CD4-positive, alpha-beta T cell (primary cell): ENCODE measurements around the gene NMRAL1. TPM values are rescaled to one million over a fixed set of nuclear protein-coding genes. Genes with fewer than 3 reads are reported as not detected.
A peak's percentile ranks its signal among the peaks of the same experiment; 100 is the strongest.

Experiments
- ATAC-seq: fragments of 200-7000 bp; cut with Tn5 transposase; one replicate; pipeline ENCODE4 v1.10.0; 2022; ENCODE audit warnings: mild to moderate bottlenecking; ENCODE audit not compliant: poor library complexity
- CTCF ChIA-PET: fragments of 350-600 bp; sonication (Branson Sonifier 250); formaldehyde crosslinking; loops from one replicate; lab custom pipeline; 2021; ENCODE audit warnings: antibody characterized with exemption, inconsistent platforms; lab: Charles Lee
- POLR2A ChIA-PET: fragments of 350-600 bp; sonication (Branson Sonifier 250); formaldehyde crosslinking; loops from one replicate; lab custom pipeline; 2021; ENCODE audit warnings: antibody characterized with exemption, inconsistent platforms; lab: Charles Lee
- DNase-seq, 14 experiments: peaks; one replicate each; pipeline ENCODE4 v3.0.0-alpha.2; 2013 to 2020; ENCODE audit warnings: mixed read lengths in 2 of 14
- H3K27ac ChIP-seq, 2 donors: one replicate each; pipeline versions ENCODE4 v1.5.1 to v1.7.0; 2013; ENCODE audit warnings: low read length in 2 of 2, low read depth in 1 of 2, mild to moderate bottlenecking in 1 of 2
- H3K27me3 ChIP-seq, 2 experiments: 1 replicate in 1 of 2; 2 replicates in 1 of 2; pipeline versions ENCODE4 v1.6.1 to v1.7.0; 2013; ENCODE audit warnings: low read length in 2 of 2, control low read depth in 1 of 2, mild to moderate bottlenecking in 1 of 2, moderate library complexity in 1 of 2; ENCODE audit not compliant: insufficient read depth in 2 of 2, control insufficient read depth in 1 of 2
- H3K36me3 ChIP-seq: one replicate; pipeline ENCODE4 v1.6.1; 2013; ENCODE audit warnings: low read length, control low read depth; ENCODE audit not compliant: insufficient read depth
- H3K4me1 ChIP-seq: one replicate; pipeline ENCODE4 v1.6.1; 2013; ENCODE audit warnings: low read length, control low read depth; ENCODE audit not compliant: insufficient read depth
- H3K4me3 ChIP-seq: one replicate; pipeline ENCODE4 v1.5.1; 2013; ENCODE audit warnings: mild to moderate bottlenecking, low read length, moderate library complexity
- H3K9me3 ChIP-seq, 2 experiments: 1 replicate in 1 of 2; 2 replicates in 1 of 2; pipeline versions ENCODE4 v1.6.1 to v1.7.0; 2013; ENCODE audit warnings: low read length in 2 of 2, mild to moderate bottlenecking in 2 of 2, control low read depth in 1 of 2, moderate library complexity in 1 of 2; ENCODE audit not compliant: control insufficient read depth in 1 of 2, insufficient read depth in 1 of 2
- H3K27ac Mint-ChIP-seq: one replicate; pipeline ENCODE4 v1.8.0; 2020; ENCODE audit warnings: mixed read lengths
- H3K27me3 Mint-ChIP-seq: one replicate; pipeline ENCODE4 v1.8.0; 2021; ENCODE audit warnings: mixed read lengths
- H3K36me3 Mint-ChIP-seq: one replicate; pipeline ENCODE4 v1.8.0; 2021; ENCODE audit warnings: low read depth, mixed read lengths
- H3K4me1 Mint-ChIP-seq: one replicate; pipeline ENCODE4 v1.8.0; 2021; ENCODE audit warnings: low read depth, mixed read lengths
- H3K4me3 Mint-ChIP-seq: one replicate; pipeline ENCODE4 v1.8.0; 2020; ENCODE audit warnings: mild to moderate bottlenecking, mixed read lengths
- H3K9me3 Mint-ChIP-seq: one replicate; pipeline ENCODE4 v1.8.0; 2020; ENCODE audit warnings: mixed read lengths
- CTCF ChIP-seq: fragments of 200-600 bp; IDR thresholded peaks from one replicate; pipeline ENCODE4 v1.8.0; 2022; ENCODE audit warnings: antibody characterized with exemption, mild to moderate bottlenecking
- intact Hi-C, 2 experiments: fragments of 100-400 bp; cut with DNase I in 1 of 2; cut with micrococcal nuclease in 1 of 2; formaldehyde crosslinking; loops; one replicate each; pipeline versions ENCODE4 v1.15.1 to v1.9.0; 2023 to 2025; cut with DNase I, micrococcal nuclease
- total RNA-seq, 174 experiments: library from RNA in 2 of 174; stranded (reverse) in 2 of 174; gene quantifications; one replicate each; pipeline ENCODE4 v1.2.3 and lab custom pipeline; 2021 to 2026

NMRAL1 gene
- total RNA-seq, 2 experiments from 2014 or later: 28.6 to 29.5 TPM

- Mint-ChIP-seq H3K4me1 (peaks cover 47% of the 10 kb centered on the region), H3K36me3 (peaks cover 78% of the 10 kb centered on the region), H3K4me3 (peak overlapping the region; percentile 51), H3K9me3 (no peaks in the 10 kb centered on the region), H3K27me3 (no peaks in the 10 kb centered on the region), H3K27ac (peak overlapping the region; percentile 95)
- H3K4me3 ChIP-seq: no peak overlapping the region
- no peak for ATAC-seq
- intact Hi-C loops: loop anchor here (5.0 to 10.0 kb wide), 2 partner anchors 40 to 203 kb away; partner anchors contain the start of genes UBALD1 (in 1 of the 2) and VASN (in 1 of the 2)
- H3K27me3 ChIP-seq: no peaks in the 10 kb centered on the region
- peaks cover 62% of the 10 kb centered on the region for H3K36me3 ChIP-seq
- ChIA-PET CTCF (interaction anchor here (1.7 to 6.4 kb wide), 2 partner anchors 8 to 10 kb away, joined by 8 to 45 read pairs; no protein-coding TSS in a partner anchor), POLR2A (no interaction called here)
- no peak overlapping the region for H3K27ac ChIP-seq
- H3K9me3 ChIP-seq: no peaks in the 10 kb centered on the region
- peak in 1 of 14 experiments; percentile 5 for DNase-seq
- H3K4me1 ChIP-seq: peaks cover 71% of the 10 kb centered on the region
- TF ChIP-seq CTCF: no peak
Measured at GRCh38 chr16:4412159-4412558, 62.3 kb downstream of the NMRAL1 start.

Other genes starting within 250 kb of the NMRAL1 start
- not detected for gene SRL, start 232.5 kb downstream of the NMRAL1 start, total RNA-seq
- gene TFAP4, start 201.6 kb downstream of the NMRAL1 start, total RNA-seq: 10 to 100 TPM in 1 of 2 experiments, 1 to 10 TPM in 1; 8.6 to 10.8 TPM
- gene GLIS2, start 158.6 kb downstream of the NMRAL1 start, total RNA-seq: not detected
- gene PAM16, start 123.3 kb downstream of the NMRAL1 start, total RNA-seq: 10 to 100 TPM; 24.9 to 26.8 TPM
- under 1 TPM; 0.70 to 0.77 TPM for gene VASN, start 102.8 kb downstream of the NMRAL1 start, total RNA-seq
- gene CORO7, start 58.0 kb downstream of the NMRAL1 start, total RNA-seq: 100 to 1,000 TPM; 801 to 805 TPM
- gene DNAJA3, start 48.8 kb downstream of the NMRAL1 start, total RNA-seq: 10 to 100 TPM; 17.2 to 18.8 TPM
- 10 to 100 TPM; 63.4 to 66.4 TPM for gene HMOX2, start 1.8 kb upstream of the NMRAL1 start, total RNA-seq
- gene CDIP1, start 64.1 kb upstream of the NMRAL1 start, total RNA-seq: 10 to 100 TPM; 19.5 to 22.4 TPM
- under 1 TPM; 0.27 to 0.42 TPM for gene C16orf96, start 81.7 kb upstream of the NMRAL1 start, total RNA-seq
- gene UBALD1, start 140.3 kb upstream of the NMRAL1 start, total RNA-seq: 10 to 100 TPM; 17.5 to 19.3 TPM
- 10 to 100 TPM; 45.9 to 48.6 TPM for gene MGRN1, start 150.2 kb upstream of the NMRAL1 start, total RNA-seq
- gene NUDT16L1, start 218.9 kb upstream of the NMRAL1 start, total RNA-seq: 10 to 100 TPM; 75.2 to 78.9 TPM